Measurements from ENCODE around the gene NUP153.

DNA sequence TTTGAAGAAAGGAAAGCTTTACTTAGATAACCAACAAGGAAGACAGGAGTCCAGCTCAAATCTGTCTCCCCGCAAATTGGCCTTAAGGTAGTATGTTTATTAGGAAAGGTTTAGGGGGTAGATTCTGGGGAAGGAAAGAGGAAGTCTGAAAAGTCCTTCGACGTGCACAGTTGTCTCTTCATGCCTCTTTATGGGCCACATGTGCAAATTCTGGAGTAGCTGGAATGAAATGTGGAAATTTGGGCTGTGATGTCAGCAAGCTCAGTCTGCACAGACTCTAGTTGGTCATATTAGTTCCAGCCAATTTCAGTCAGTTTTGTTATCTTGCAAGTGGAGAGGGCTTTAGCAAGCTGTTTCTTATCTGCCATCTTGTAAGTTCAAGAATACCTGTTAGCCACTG, 50.1 kb downstream of the NUP153 start:
- TF ChIP-seq, protein P1, sequence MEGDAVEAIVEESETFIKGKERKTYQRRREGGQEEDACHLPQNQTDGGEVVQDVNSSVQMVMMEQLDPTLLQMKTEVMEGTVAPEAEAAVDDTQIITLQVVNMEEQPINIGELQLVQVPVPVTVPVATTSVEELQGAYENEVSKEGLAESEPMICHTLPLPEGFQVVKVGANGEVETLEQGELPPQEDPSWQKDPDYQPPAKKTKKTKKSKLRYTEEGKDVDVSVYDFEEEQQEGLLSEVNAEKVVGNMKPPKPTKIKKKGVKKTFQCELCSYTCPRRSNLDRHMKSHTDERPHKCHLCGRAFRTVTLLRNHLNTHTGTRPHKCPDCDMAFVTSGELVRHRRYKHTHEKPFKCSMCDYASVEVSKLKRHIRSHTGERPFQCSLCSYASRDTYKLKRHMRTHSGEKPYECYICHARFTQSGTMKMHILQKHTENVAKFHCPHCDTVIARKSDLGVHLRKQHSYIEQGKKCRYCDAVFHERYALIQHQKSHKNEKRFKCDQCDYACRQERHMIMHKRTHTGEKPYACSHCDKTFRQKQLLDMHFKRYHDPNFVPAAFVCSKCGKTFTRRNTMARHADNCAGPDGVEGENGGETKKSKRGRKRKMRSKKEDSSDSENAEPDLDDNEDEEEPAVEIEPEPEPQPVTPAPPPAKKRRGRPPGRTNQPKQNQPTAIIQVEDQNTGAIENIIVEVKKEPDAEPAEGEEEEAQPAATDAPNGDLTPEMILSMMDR (IDR thresholded peaks at IDR 0.05 in 2 of 3, conservative IDR thresholded peaks at IDR 0.05 in 1 of 3; ENCODE audit: control insufficient read depth in 2 of 3, extremely low read depth in 1 of 3, insufficient read depth in 1 of 3, low read depth in 3 of 3, low read length in 3 of 3): no peak
- TF ChIP-seq POLR2A (IDR thresholded peaks at IDR 0.05; ENCODE audit: low read depth, low read length) (no peak), NFYB (IDR thresholded peaks at IDR 0.05; ENCODE audit: insufficient read depth, low read depth, low read length) (no peak), MYC (IDR thresholded peaks at IDR 0.05; ENCODE audit: insufficient read depth, insufficient read length, insufficient replicate concordance, low read length, severe bottlenecking) (no peak), ZNF24 (IDR thresholded peaks at IDR 0.05) (no peak)

Measured in GM12878 (cell line).